ENCODE measurements around the gene SGCD. TPM values are rescaled to one million over a fixed set of nuclear protein-coding genes. Genes with fewer than 3 reads are reported as not detected.

SGCD gene
- total and polyA plus RNA-seq, 2 of the 4 experiments (the other 2 are of a cell fraction), result 5.8 to 10.6 TPM

GRCh38 chr5:156405988-156406387 lies 79.0 kb downstream of the SGCD start:
- no peak overlapping the region for H3K4me3 ChIP-seq (ENCODE audit: insufficient read depth, low read depth, low read length)
- H3K56ac ChIP-seq (ENCODE audit: extremely low read depth, insufficient read depth, low read length), result no peak overlapping the region
- no peak overlapping the region for H2AK9ac ChIP-seq (replicated peaks; ENCODE audit: low read depth, low read length, poor library complexity)
- H4K8ac ChIP-seq (ENCODE audit: low read depth in 2 of 2, low read length in 2 of 2), result peak overlapping the region in 1 of 2 experiments; percentile 20; a peak in 1 of 4 replicates
- peak overlapping the region; percentile 50; the same call in 1 of the 2 replicates for H3K18ac ChIP-seq (ENCODE audit: low read depth, low read length)
- ChIA-PET POLR2A (ENCODE audit: unreplicated experiment) (no interaction called here), CTCF (interaction anchor here (0.6 kb wide), 2 partner anchors 25 to 186 kb away, joined by 4 read pairs; no protein-coding TSS in a partner anchor)
- BruUV-seq (replicated peaks), result no TSS peak
- H3K4ac ChIP-seq (ENCODE audit: low read depth, low read length), result 0 out of 2 replicates have a peak overlapping the region, but pooled peaks have one; percentile 23
- H3K27ac ChIP-seq (ENCODE audit: insufficient read depth, low read length), result no peak overlapping the region; the same call in 1 of the 2 replicates
- no peak for TF ChIP-seq SMC3 (IDR thresholded peaks at IDR 0.05; ENCODE audit: low read depth, low read length)
- H3K9me1 ChIP-seq (ENCODE audit: insufficient read depth, low read length), result no peaks in the 10 kb centered on the region
- H3K4me1 ChIP-seq (ENCODE audit: control insufficient read depth, insufficient read depth, low read length), result peaks cover 8% of the 10 kb centered on the region
- no peak overlapping the region; the same call in 2 of the 3 replicates for H2BK15ac ChIP-seq (ENCODE audit: low read depth, low read length)
- dilution Hi-C loops (cut with HindIII; ENCODE audit: low sequenced_read_pairs, unreplicated experiment) (no loop called here), intact Hi-C loops (cut with micrococcal nuclease) (no loop called here), in situ Hi-C loops (cut with MboI; ENCODE audit: low sequenced_read_pairs) (no loop called here)
- DNase-seq (no peak), ATAC-seq (ENCODE audit: low read depth) (no peak)
- peak overlapping the region; percentile 50; the same call in 1 of the 2 replicates for H3K23ac ChIP-seq (ENCODE audit: low read depth, low read length)
- no peak overlapping the region for H3K9ac ChIP-seq (ENCODE audit: low read depth, low read length)
- H2BK120ac ChIP-seq (ENCODE audit: low read depth, low read length), result peak overlapping the region; percentile 53; the same call in 1 of the 2 replicates
- no peaks in the 10 kb centered on the region for H3K27me3 ChIP-seq (ENCODE audit: control insufficient read depth, insufficient read depth, low read length)
- no peak overlapping the region for H3K4me2 ChIP-seq (ENCODE audit: low read depth, low read length)
- peak overlapping the region; percentile 7; the same call in 1 of the 2 replicates for H4K5ac ChIP-seq (ENCODE audit: low read depth, low read length)
- H4K20me1 ChIP-seq (ENCODE audit: insufficient read depth, low read length), result no peaks in the 10 kb centered on the region
- no peak overlapping the region for H2BK5ac ChIP-seq (ENCODE audit: low read depth, low read length, poor library complexity, severe bottlenecking)
- no peaks in the 10 kb centered on the region for H3K9me3 ChIP-seq (ENCODE audit: control insufficient read depth, insufficient read depth, low read length)
- no peak overlapping the region for H2AFZ ChIP-seq (replicated peaks; ENCODE audit: low read length, poor library complexity)
- no peaks in the 10 kb centered on the region for H3K36me3 ChIP-seq (ENCODE audit: control insufficient read depth, insufficient read depth, low read length)
- peak overlapping the region; percentile 41 for H4K91ac ChIP-seq (ENCODE audit: insufficient read depth, low read depth, low read length)
- WGBS, 2 experiments (ENCODE audit: extremely low coverage in 2 of 2, insufficient read length in 1 of 2), result no CpG with 5 or more reads among the region's 3 CpGs
- H3K79me1 ChIP-seq (ENCODE audit: low read depth in 1 of 2, low read length in 2 of 2), result peaks cover 0 to 5% of the 10 kb centered on the region in 2 experiments; a peak in 1 of 4 replicates
- H2AK5ac ChIP-seq (ENCODE audit: low read depth, low read length), result peak overlapping the region; percentile 71; the same call in 1 of the 2 replicates
- peak overlapping the region; percentile 44; the same call in 1 of the 2 replicates for H3K14ac ChIP-seq (replicated peaks; ENCODE audit: low read depth, low read length)
- H2BK20ac ChIP-seq (ENCODE audit: low read depth, low read length), result peak overlapping the region; percentile 55

Measured in IMR-90 (cell line).